Neural cell (in vitro differentiated cells): ENCODE data around the gene CARD18.

Source experiments
- EZH2 ChIP-seq: fragments of 200-600, 300-800 bp; shearing (Covaris generic), sonication (generic); IDR thresholded peaks from 2 replicates; pipeline ENCODE4 v1.6.1; 2014; ENCODE audit warnings: antibody characterized with exemption, low read length, borderline replicate concordance, mild to moderate bottlenecking; ENCODE audit not compliant: insufficient read depth, poor library complexity, severe bottlenecking
- TF ChIP-seq, protein P1 (sequence below): fragments of 450-650 bp; IDR thresholded peaks from 2 replicates; pipeline ENCODE4 v1.5.1; 2014; ENCODE audit warnings: antibody characterized with exemption, mild to moderate bottlenecking, moderate library complexity; ENCODE audit not compliant: poor library complexity, severe bottlenecking

DNA sequence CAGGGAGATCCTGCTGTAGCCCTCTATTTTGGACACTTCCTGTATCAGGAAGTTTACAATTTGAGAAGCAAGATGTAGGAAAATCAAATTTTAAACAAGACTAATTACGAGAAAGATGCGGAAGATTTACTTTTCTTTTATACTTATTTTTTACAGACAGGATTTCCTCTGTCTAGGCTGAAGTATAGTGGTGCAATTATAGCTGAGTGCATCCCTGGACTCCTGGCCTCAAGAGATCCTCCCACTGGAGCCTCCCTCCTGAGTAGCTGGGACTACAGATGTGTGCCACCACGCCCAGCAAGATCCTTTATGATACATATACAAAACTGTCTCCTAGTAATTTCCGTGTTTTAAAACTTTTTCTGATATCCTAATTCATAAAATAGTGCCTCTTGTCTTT, 17.2 kb upstream of the CARD18 start:
- TF ChIP-seq, protein P1, sequence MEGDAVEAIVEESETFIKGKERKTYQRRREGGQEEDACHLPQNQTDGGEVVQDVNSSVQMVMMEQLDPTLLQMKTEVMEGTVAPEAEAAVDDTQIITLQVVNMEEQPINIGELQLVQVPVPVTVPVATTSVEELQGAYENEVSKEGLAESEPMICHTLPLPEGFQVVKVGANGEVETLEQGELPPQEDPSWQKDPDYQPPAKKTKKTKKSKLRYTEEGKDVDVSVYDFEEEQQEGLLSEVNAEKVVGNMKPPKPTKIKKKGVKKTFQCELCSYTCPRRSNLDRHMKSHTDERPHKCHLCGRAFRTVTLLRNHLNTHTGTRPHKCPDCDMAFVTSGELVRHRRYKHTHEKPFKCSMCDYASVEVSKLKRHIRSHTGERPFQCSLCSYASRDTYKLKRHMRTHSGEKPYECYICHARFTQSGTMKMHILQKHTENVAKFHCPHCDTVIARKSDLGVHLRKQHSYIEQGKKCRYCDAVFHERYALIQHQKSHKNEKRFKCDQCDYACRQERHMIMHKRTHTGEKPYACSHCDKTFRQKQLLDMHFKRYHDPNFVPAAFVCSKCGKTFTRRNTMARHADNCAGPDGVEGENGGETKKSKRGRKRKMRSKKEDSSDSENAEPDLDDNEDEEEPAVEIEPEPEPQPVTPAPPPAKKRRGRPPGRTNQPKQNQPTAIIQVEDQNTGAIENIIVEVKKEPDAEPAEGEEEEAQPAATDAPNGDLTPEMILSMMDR = no peak
- no peak for TF ChIP-seq EZH2
